Neural cell (in vitro differentiated cells): Measurements from ENCODE around the gene SCAF4. TPM values are rescaled to one million over a fixed set of nuclear protein-coding genes. Genes with fewer than 3 reads are reported as not detected.

ENCODE experiments used
- H2AFZ ChIP-seq: fragments of 200-600, 300-800 bp; sonication (generic), shearing (Covaris generic); 2 replicates; pipeline ENCODE4 v1.6.0; 2014; ENCODE audit warnings: low read depth, mild to moderate bottlenecking, antibody characterized with exemption, low read length, moderate library complexity
- H3F3A ChIP-seq: fragments of 200-600 bp; shearing (Covaris generic); 2 replicates; pipeline ENCODE4 v1.6.1; 2016; ENCODE audit warnings: mild to moderate bottlenecking, moderate library complexity, mixed read lengths, antibody characterized with exemption, low read length; ENCODE audit not compliant: insufficient read depth, poor library complexity, severe bottlenecking
- H3K27ac ChIP-seq: fragments of 200-600, 300-800 bp; sonication (generic), shearing (Covaris generic); 2 replicates; pipeline ENCODE4 v1.5.1; 2014; ENCODE audit warnings: mild to moderate bottlenecking, low read length, moderate library complexity
- H3K27me3 ChIP-seq: fragments of 300-800, 200-600 bp; sonication (generic), shearing (Covaris generic); 2 replicates; pipeline ENCODE4 v1.6.0; 2014; ENCODE audit warnings: mild to moderate bottlenecking, low read depth, low read length, moderate library complexity; ENCODE audit not compliant: insufficient read depth
- H3K36me3 ChIP-seq: fragments of 300-800, 200-600 bp; sonication (generic), shearing (Covaris generic); 2 replicates; pipeline ENCODE4 v1.5.1; 2014; ENCODE audit warnings: mild to moderate bottlenecking, antibody characterized with exemption, low read length, moderate library complexity; ENCODE audit not compliant: insufficient read depth
- H3K4me2 ChIP-seq: fragments of 300-800, 200-600 bp; sonication (generic), shearing (Covaris generic); 2 replicates; pipeline ENCODE4 v1.6.0; 2014; ENCODE audit warnings: mild to moderate bottlenecking, low read length
- H3K4me3 ChIP-seq: fragments of 300-800, 200-600 bp; sonication (generic), shearing (Covaris generic); 2 replicates; pipeline ENCODE4 v1.5.1; 2014; ENCODE audit warnings: mild to moderate bottlenecking, low read length, moderate library complexity
- H3K79me2 ChIP-seq: fragments of 200-600 bp; shearing (Covaris generic); replicated peaks from 2 replicates; pipeline ENCODE4 v1.6.0; 2014; ENCODE audit warnings: mild to moderate bottlenecking, low read length, moderate library complexity; ENCODE audit not compliant: insufficient read depth
- H3K9ac ChIP-seq: fragments of 300-800, 200-600 bp; sonication (generic), shearing (Covaris generic); 2 replicates; pipeline ENCODE4 v1.6.1; 2016; ENCODE audit warnings: mild to moderate bottlenecking, low read length, mixed read lengths
- H3K9me2 ChIP-seq: fragments of 200-600 bp; shearing (Covaris generic); 2 replicates; pipeline ENCODE4 v1.6.1; 2016; ENCODE audit warnings: mild to moderate bottlenecking, low read length, mixed read lengths; ENCODE audit not compliant: insufficient read depth
- H3K9me3 ChIP-seq: fragments of 200-600, 300-800 bp; sonication (generic), shearing (Covaris generic); 2 replicates; pipeline ENCODE4 v1.6.1; 2016; ENCODE audit warnings: mild to moderate bottlenecking, mixed run types, low read length, moderate library complexity, mixed read lengths
- H4K20me1 ChIP-seq: fragments of 200-600 bp; shearing (Covaris generic); 2 replicates; pipeline ENCODE4 v1.6.1; 2016; ENCODE audit warnings: mild to moderate bottlenecking, mixed run types; ENCODE audit not compliant: insufficient read depth
- EP300 ChIP-seq: fragments of 450-650 bp; conservative IDR thresholded peaks from 2 replicates; pipeline ENCODE4 v1.6.1; 2014; ENCODE audit warnings: antibody characterized with exemption, mild to moderate bottlenecking, moderate library complexity; ENCODE audit not compliant: poor library complexity, severe bottlenecking
- EZH2 ChIP-seq: fragments of 200-600, 300-800 bp; shearing (Covaris generic), sonication (generic); IDR thresholded peaks from 2 replicates; pipeline ENCODE4 v1.6.1; 2014; ENCODE audit warnings: antibody characterized with exemption, low read length, borderline replicate concordance, mild to moderate bottlenecking; ENCODE audit not compliant: insufficient read depth, poor library complexity, severe bottlenecking
- RAD21 ChIP-seq: fragments of 450-650 bp; conservative IDR thresholded peaks from 2 replicates; pipeline ENCODE4 v1.6.1; 2014; ENCODE audit warnings: antibody characterized with exemption, mild to moderate bottlenecking, moderate library complexity
- SMC3 ChIP-seq: fragments of 450-650 bp; conservative IDR thresholded peaks from 2 replicates; pipeline ENCODE4 v1.6.1; 2014; ENCODE audit warnings: antibody characterized with exemption, mild to moderate bottlenecking, moderate library complexity; ENCODE audit not compliant: poor library complexity
- TAF1 ChIP-seq: IDR thresholded peaks from 2 replicates; pipeline ENCODE4 v1.6.1; 2012; ENCODE audit warnings: low read depth
- polyA plus RNA-seq: library from polyadenylated mRNA; depleted of rRNA; stranded (reverse); fragments of >200 nt; gene quantifications from 2 replicates; pipeline ENCODE4 v1.2.3, GENCODE V29; 2014
- TF ChIP-seq, protein P1 (sequence below): IDR thresholded peaks from 2 replicates; pipeline ENCODE4 v1.6.1; 2012; ENCODE audit warnings: borderline replicate concordance
- TF ChIP-seq, protein P2 (sequence below): fragments of 450-650 bp; IDR thresholded peaks from 2 replicates; pipeline ENCODE4 v1.5.1; 2014; ENCODE audit warnings: antibody characterized with exemption, mild to moderate bottlenecking, moderate library complexity; ENCODE audit not compliant: poor library complexity, severe bottlenecking

Gene SCAF4
- polyA plus RNA-seq, 1 donor from 2014 or later = 5.4 TPM

DNA sequence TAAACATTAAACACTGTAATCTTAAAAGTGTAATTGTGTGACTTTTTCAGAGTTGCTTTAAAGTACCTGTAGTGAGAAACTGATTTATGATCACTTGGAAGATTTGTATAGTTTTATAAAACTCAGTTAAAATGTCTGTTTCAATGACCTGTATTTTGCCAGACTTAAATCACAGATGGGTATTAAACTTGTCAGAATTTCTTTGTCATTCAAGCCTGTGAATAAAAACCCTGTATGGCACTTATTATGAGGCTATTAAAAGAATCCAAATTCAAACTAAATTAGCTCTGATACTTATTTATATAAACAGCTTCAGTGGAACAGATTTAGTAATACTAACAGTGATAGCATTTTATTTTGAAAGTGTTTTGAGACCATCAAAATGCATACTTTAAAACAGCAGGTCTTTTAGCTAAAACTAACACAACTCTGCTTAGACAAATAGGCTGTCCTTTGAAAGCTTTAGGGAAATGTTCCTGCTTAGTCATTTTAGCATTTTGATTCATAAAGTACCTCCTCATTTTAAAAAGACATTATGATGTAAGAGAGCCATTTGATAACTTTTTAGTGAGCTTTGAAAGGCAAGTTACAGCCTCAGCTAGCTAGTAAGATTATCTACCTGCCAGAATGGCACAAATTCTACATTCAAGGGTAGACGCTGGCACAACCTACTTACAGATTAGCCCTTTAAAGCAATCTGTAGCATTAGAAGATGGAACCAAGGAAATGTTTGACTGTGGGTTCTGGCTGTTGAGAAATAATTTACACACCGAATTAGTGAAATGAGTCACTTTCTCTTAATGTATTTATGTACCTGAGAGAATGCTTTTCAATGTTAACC lies 63.0 kb downstream of the SCAF4 start:
- peaks cover 7% of the 10 kb centered on the region for H3K36me3 ChIP-seq
- H3K4me2 ChIP-seq = no peak overlapping the region
- H3K4me3 ChIP-seq = no peak overlapping the region
- H3K9me3 ChIP-seq = no peaks in the 10 kb centered on the region
- TF ChIP-seq TAF1 (no peak), EP300 (no peak), EZH2 (no peak)
- TF ChIP-seq, protein P1, sequence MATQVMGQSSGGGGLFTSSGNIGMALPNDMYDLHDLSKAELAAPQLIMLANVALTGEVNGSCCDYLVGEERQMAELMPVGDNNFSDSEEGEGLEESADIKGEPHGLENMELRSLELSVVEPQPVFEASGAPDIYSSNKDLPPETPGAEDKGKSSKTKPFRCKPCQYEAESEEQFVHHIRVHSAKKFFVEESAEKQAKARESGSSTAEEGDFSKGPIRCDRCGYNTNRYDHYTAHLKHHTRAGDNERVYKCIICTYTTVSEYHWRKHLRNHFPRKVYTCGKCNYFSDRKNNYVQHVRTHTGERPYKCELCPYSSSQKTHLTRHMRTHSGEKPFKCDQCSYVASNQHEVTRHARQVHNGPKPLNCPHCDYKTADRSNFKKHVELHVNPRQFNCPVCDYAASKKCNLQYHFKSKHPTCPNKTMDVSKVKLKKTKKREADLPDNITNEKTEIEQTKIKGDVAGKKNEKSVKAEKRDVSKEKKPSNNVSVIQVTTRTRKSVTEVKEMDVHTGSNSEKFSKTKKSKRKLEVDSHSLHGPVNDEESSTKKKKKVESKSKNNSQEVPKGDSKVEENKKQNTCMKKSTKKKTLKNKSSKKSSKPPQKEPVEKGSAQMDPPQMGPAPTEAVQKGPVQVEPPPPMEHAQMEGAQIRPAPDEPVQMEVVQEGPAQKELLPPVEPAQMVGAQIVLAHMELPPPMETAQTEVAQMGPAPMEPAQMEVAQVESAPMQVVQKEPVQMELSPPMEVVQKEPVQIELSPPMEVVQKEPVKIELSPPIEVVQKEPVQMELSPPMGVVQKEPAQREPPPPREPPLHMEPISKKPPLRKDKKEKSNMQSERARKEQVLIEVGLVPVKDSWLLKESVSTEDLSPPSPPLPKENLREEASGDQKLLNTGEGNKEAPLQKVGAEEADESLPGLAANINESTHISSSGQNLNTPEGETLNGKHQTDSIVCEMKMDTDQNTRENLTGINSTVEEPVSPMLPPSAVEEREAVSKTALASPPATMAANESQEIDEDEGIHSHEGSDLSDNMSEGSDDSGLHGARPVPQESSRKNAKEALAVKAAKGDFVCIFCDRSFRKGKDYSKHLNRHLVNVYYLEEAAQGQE = no peak
- TF ChIP-seq, protein P2, sequence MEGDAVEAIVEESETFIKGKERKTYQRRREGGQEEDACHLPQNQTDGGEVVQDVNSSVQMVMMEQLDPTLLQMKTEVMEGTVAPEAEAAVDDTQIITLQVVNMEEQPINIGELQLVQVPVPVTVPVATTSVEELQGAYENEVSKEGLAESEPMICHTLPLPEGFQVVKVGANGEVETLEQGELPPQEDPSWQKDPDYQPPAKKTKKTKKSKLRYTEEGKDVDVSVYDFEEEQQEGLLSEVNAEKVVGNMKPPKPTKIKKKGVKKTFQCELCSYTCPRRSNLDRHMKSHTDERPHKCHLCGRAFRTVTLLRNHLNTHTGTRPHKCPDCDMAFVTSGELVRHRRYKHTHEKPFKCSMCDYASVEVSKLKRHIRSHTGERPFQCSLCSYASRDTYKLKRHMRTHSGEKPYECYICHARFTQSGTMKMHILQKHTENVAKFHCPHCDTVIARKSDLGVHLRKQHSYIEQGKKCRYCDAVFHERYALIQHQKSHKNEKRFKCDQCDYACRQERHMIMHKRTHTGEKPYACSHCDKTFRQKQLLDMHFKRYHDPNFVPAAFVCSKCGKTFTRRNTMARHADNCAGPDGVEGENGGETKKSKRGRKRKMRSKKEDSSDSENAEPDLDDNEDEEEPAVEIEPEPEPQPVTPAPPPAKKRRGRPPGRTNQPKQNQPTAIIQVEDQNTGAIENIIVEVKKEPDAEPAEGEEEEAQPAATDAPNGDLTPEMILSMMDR = no peak
- no peak overlapping the region for H3K27ac ChIP-seq
- no peak overlapping the region for H3K9ac ChIP-seq
- H4K20me1 ChIP-seq = no peaks in the 10 kb centered on the region
- H3F3A ChIP-seq = no peaks in the 10 kb centered on the region
- H3K79me2 ChIP-seq = no peaks in the 10 kb centered on the region
- H3K27me3 ChIP-seq = no peaks in the 10 kb centered on the region
- H3K9me2 ChIP-seq = no peaks in the 10 kb centered on the region
- H2AFZ ChIP-seq = no peak overlapping the region

- H3K9me2 ChIP-seq = no peaks in the 10 kb centered on the region
- no peaks in the 10 kb centered on the region for H3K27me3 ChIP-seq
- no peaks in the 10 kb centered on the region for H3F3A ChIP-seq
- H3K27ac ChIP-seq = no peak overlapping the region
- no peak overlapping the region for H3K4me2 ChIP-seq
- peaks cover 7% of the 10 kb centered on the region for H3K79me2 ChIP-seq
- no peak overlapping the region for H3K9ac ChIP-seq
- no peak for TF ChIP-seq RAD21
- TF ChIP-seq EP300 = no peak
- TF ChIP-seq, protein P1 = no peak
- no peak for TF ChIP-seq SMC3
- TF ChIP-seq EZH2 = no peak
- TF ChIP-seq TAF1 = no peak
- H3K4me3 ChIP-seq = no peak overlapping the region
- H4K20me1 ChIP-seq = no peaks in the 10 kb centered on the region
- no peaks in the 10 kb centered on the region for H3K9me3 ChIP-seq
- H3K36me3 ChIP-seq = peaks cover 7% of the 10 kb centered on the region
- no peak overlapping the region for H2AFZ ChIP-seq
Observed at GRCh38 chr21:31667639-31668038, 64.3 kb downstream of the SCAF4 start.
